GM15510 (cell line): ENCODE measurements around the gene CRACR2A.
A peak's percentile ranks its signal among the peaks of the same experiment; 100 is the strongest.

ENCODE experiments used
- POLR2A ChIP-seq: IDR thresholded peaks from 3 replicates; pipeline ENCODE4 v1.6.1; 2011; ENCODE audit warnings: borderline replicate concordance; ENCODE audit not compliant: insufficient read length; ENCODE audit errors: extremely low read depth

Gene CRACR2A

GRCh38 chr12:3752741-3753486 lies at the start of gene CRACR2A:
Gene CRACR2A, minus strand, starts transcription at chr12:3753109. Its CDS starts 56,110 bp downstream, at chr12:3696999.
- TF ChIP-seq POLR2A = peak; percentile 69

GRCh38 chr12:3797531-3798048 lies 44.7 kb upstream of the CRACR2A start:
- no peak for TF ChIP-seq POLR2A

DNA sequence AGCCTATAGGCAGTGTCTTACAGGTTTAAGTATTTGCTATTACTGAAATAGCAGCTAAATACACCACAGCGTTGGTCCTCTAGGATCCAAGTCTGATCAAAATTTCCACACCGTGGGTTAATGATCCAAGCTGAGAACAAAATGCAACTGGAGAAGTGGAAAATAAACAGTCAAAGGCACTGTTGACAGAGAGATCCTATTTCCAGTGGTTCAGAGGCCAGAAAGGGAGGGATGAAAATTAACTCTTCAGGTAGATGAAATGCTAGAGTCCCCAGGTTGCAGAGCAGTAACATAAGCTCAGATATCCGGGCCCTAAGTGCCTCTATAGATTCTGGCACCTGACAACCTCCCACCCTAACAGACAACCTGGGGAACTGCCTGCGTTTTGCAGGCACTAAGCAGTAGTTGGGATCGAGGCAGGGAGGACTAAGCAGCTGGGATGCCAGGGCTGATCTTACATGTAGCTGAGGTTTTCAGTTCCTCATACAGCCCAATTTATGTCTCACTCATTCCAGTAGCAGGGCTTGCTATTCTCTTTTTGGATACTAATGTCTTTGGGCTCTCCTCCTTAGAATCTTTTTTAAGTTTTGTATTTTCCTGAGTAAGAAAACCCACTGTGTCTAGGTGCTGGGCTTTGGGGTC lies 42.7 kb upstream of the CRACR2A start:
- TF ChIP-seq POLR2A = no peak

DNA sequence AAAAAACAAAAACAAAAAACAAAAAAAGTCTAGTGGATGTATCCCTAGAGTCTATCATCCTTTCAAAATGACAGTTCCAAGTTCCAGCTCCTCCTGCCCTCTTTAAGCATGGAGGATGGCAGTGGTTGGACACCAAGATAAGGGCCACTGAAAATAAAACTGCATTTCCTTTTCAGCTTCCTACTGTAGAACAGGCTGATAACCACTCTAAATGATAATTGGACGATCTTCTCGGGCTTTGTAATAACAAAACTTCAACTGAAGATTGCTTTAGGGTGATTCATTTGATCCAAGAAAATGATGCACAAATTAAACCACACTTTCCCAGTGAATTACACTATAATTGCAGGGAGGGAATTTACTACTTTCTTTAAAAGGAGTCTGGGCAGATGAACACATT lies 42.2 kb upstream of the CRACR2A start:
- no peak for TF ChIP-seq POLR2A

GRCh38 chr12:3792623-3793288 lies 39.8 kb upstream of the CRACR2A start:
- TF ChIP-seq POLR2A = no peak

- no peak for TF ChIP-seq POLR2A
Measured at GRCh38 chr12:3791256-3791874, 38.5 kb upstream of the CRACR2A start.

DNA sequence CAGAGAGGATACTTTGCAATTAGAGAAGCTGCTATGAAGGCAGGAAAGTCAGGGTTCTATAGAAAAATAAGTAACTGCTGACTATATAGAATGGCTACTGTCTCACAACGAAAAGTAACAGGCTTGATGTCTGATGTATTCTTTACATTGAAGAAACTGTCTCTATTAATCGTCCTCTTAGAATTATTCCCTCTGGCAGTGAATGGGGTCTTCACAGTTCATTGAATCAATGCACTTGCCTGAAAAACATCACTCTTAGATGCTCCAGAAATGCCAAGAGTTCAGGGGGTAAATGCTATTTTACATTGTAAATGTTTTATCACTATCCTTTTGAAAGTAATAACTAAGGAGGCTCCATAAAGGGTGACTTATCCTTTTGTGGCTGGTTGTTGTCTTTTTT lies 37.7 kb upstream of the CRACR2A start:
- no peak for TF ChIP-seq POLR2A

- TF ChIP-seq POLR2A = no peak
Measured at GRCh38 chr12:3789838-3790237, 36.9 kb upstream of the CRACR2A start.

- TF ChIP-seq POLR2A = no peak
Measured at GRCh38 chr12:3777206-3777809, 24.4 kb upstream of the CRACR2A start.

- no peak for TF ChIP-seq POLR2A
Measured at GRCh38 chr12:3775385-3776035, 22.6 kb upstream of the CRACR2A start.

DNA sequence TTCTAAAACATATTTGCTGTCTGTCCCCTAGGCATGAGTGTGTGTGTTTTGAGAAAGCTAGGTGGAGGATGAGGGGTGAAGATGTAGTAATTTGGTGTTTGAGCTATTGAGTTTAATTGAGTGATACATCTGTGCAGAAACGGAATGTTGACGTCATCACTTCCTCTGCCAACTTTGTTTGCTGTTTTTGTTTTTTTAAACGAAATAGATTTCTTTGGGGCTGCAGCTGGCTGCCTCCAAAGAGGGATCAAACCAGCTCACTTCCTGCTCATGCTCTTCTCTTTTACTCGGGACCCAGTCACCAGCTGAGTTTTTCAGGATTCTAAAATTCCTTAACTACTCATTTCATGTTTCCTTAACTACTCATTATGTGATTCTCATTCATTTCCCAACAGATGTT lies 19.5 kb upstream of the CRACR2A start:
- no peak for TF ChIP-seq POLR2A

- no peak for TF ChIP-seq POLR2A
Measured at GRCh38 chr12:3771853-3772252, 18.9 kb upstream of the CRACR2A start.

DNA sequence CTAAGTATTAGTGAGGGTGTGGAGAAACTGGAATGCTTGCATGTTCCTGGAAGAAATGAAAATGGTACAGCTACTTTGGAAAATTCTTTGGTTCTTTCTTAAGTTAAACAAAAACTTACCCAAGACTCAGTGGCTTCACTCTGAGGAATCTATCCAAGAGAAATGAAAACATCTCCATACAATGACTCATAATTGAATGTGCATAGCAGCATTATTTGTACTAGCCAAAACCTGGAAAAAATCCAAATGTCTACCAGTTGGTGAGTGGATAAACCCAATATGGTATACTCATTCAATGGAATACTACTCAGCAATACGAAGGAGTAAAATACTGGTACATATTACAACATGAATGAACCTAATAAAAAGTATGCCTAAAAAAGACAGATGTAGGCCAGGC lies 18.0 kb upstream of the CRACR2A start:
- no peak for TF ChIP-seq POLR2A

DNA sequence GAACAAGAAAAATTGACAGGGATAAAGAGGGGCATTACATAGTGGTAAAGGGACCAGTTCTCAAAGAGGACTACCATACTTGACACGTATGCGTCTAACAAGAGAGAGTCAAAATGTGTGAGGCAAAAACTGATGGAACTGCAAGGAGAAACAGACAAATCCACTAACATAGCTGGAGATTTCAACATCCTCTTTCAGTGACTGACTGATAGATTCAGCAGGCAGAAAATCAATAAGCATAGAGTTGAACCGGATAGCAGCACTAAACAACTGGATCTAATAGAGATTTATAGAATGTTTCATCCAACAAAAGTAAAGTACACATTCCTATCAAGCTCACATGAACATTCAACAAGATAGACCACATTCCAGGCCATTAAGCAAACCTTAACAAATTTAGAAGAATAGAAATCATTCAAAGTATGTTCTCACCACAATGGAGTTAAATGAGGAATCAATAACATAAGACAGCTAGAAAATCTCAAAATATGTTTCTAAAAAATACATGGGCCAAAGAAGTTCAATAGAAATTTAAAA lies 16.1 kb upstream of the CRACR2A start:
- no peak for TF ChIP-seq POLR2A
